CD14-positive monocyte (primary cell): Measurements from ENCODE around the gene ZBTB38. TPM values are rescaled to one million over a fixed set of nuclear protein-coding genes. Genes with fewer than 3 reads are reported as not detected.

Experiments
- DNase-seq, 3 donors: peaks; one replicate each; pipeline ENCODE4 v3.0.0-alpha.2; 2011 to 2022
- H2AFZ ChIP-seq: 2 replicates; pipeline ENCODE4 v1.6.0; 2012; ENCODE audit warnings: mild to moderate bottlenecking, low read depth, low read length, inconsistent platforms; ENCODE audit not compliant: insufficient read depth, poor library complexity, severe bottlenecking
- H3K27ac ChIP-seq, 2 donors: 1 replicate in 1 of 2; 2 replicates in 1 of 2; pipeline ENCODE4 v1.5.1; 2012 to 2013; ENCODE audit warnings: low read length in 2 of 2, control low read depth in 1 of 2, inconsistent platforms in 1 of 2, low read depth in 1 of 2, mild to moderate bottlenecking in 1 of 2
- H3K27me3 ChIP-seq, 2 donors: one replicate each; pipeline versions ENCODE4 v1.6.0 to v1.6.1; 2011 to 2013; ENCODE audit warnings: low read length in 2 of 2; ENCODE audit not compliant: control insufficient read depth in 2 of 2, insufficient read depth in 2 of 2
- H3K36me3 ChIP-seq, 2 donors: replicated peaks in 1 of 2; 1 replicate in 1 of 2; 2 replicates in 1 of 2; pipeline versions ENCODE4 v1.5.1 to v1.6.1; 2012 to 2013; ENCODE audit warnings: low read length in 2 of 2, control low read depth in 1 of 2, inconsistent platforms in 1 of 2, mild to moderate bottlenecking in 1 of 2; ENCODE audit not compliant: insufficient read depth in 2 of 2, control insufficient read depth in 1 of 2
- H3K4me1 ChIP-seq, 2 donors: 1 replicate in 1 of 2; 2 replicates in 1 of 2; pipeline versions ENCODE4 v1.5.1 to v1.6.1; 2012 to 2013; ENCODE audit warnings: low read length in 2 of 2, control low read depth in 1 of 2, inconsistent platforms in 1 of 2, mild to moderate bottlenecking in 1 of 2, moderate library complexity in 1 of 2; ENCODE audit not compliant: insufficient read depth in 2 of 2, control insufficient read depth in 1 of 2
- H3K4me2 ChIP-seq: replicated peaks from 2 replicates; pipeline ENCODE3; 2012; ENCODE audit warnings: low read length, moderate library complexity, mild to moderate bottlenecking; ENCODE audit not compliant: poor library complexity, severe bottlenecking; ENCODE audit errors: extremely low read depth
- H3K4me3 ChIP-seq, 3 experiments: fragments of 200-600 bp in 1 of 3; sonication (generic) in 1 of 3; replicated peaks in 1 of 3; 1 replicate in 2 of 3; 2 replicates in 1 of 3; pipeline ENCODE4 v1.5.1; 2011 to 2013; ENCODE audit warnings: low read length in 3 of 3, mild to moderate bottlenecking in 3 of 3, control low read depth in 2 of 3, low read depth in 2 of 3, inconsistent platforms in 1 of 3, moderate library complexity in 1 of 3
- H3K79me2 ChIP-seq: 2 replicates; pipeline ENCODE4 v1.6.0; 2012; ENCODE audit warnings: mild to moderate bottlenecking, control low read depth, inconsistent platforms, low read length, moderate library complexity; ENCODE audit not compliant: insufficient read depth
- H3K9ac ChIP-seq: 2 replicates; pipeline ENCODE4 v1.6.0; 2017; ENCODE audit warnings: low read length, mild to moderate bottlenecking; ENCODE audit not compliant: insufficient read depth, poor library complexity, severe bottlenecking
- H3K9me3 ChIP-seq, 2 donors: replicated peaks in 1 of 2; 1 replicate in 1 of 2; 2 replicates in 1 of 2; pipeline versions ENCODE4 v1.5.1 to v1.6.1; 2012 to 2013; ENCODE audit warnings: low read length in 2 of 2, control low read depth in 1 of 2; ENCODE audit not compliant: control insufficient read depth in 1 of 2, insufficient read depth in 1 of 2
- H4K20me1 ChIP-seq: 2 replicates; pipeline ENCODE4 v1.6.0; 2012; ENCODE audit warnings: mild to moderate bottlenecking, low read length, control low read depth, moderate library complexity; ENCODE audit not compliant: insufficient read depth
- H3K27ac Mint-ChIP-seq, 7 donors: one replicate each; pipeline ENCODE4 v1.8.0; 2020; ENCODE audit warnings: mild to moderate bottlenecking in 7 of 7, mixed read lengths in 7 of 7, moderate library complexity in 6 of 7, inconsistent platforms in 2 of 7
- H3K27me3 Mint-ChIP-seq, 3 donors: one replicate each; pipeline ENCODE4 v1.8.0; 2021 to 2022; ENCODE audit warnings: low read depth in 3 of 3, mild to moderate bottlenecking in 3 of 3, mixed read lengths in 3 of 3, moderate library complexity in 3 of 3, inconsistent platforms in 1 of 3
- H3K36me3 Mint-ChIP-seq, 2 donors: one replicate each; pipeline ENCODE4 v1.8.0; 2020; ENCODE audit warnings: mixed read lengths in 2 of 2, inconsistent platforms in 1 of 2, mild to moderate bottlenecking in 1 of 2
- H3K4me1 Mint-ChIP-seq: one replicate; pipeline ENCODE4 v1.8.0; 2020; ENCODE audit warnings: mild to moderate bottlenecking, mixed read lengths
- H3K4me3 Mint-ChIP-seq, 2 donors: one replicate each; pipeline ENCODE4 v1.8.0; 2020; ENCODE audit warnings: mild to moderate bottlenecking in 2 of 2, mixed read lengths in 2 of 2, moderate library complexity in 1 of 2
- H3K9me3 Mint-ChIP-seq, 7 donors: one replicate each; pipeline ENCODE4 v1.8.0; 2020 to 2022; ENCODE audit warnings: mixed read lengths in 7 of 7, mild to moderate bottlenecking in 6 of 7, moderate library complexity in 6 of 7, inconsistent platforms in 2 of 7
- CTCF ChIP-seq: fragments of 200-600 bp; IDR thresholded peaks from one replicate; pipeline ENCODE4 v1.8.0; 2022; ENCODE audit warnings: antibody characterized with exemption, mild to moderate bottlenecking
- WGBS: methylation state at CpG from one replicate; pipeline ENCODE4 v1.1.5; 2013; ENCODE audit warnings: missing lambda C conversion rate; ENCODE audit not compliant: insufficient coverage; 5-methylcytosine and 5-hydroxymethylcytosine counted together
- intact Hi-C, 2 donors: fragments of 100-400 bp; cut with micrococcal nuclease; formaldehyde crosslinking; loops; one replicate each; pipeline versions ENCODE4 v1.15.0 to v1.15.1; 2023
- polyA plus RNA-seq, 3 donors: library from polyadenylated mRNA; depleted of rRNA in 1 of 3; unstranded in 2 of 3; stranded (reverse) in 1 of 3; fragments of 300-500 nt in 2 of 3; fragments of >200 nt in 1 of 3; fragmentation: Illumina TruSeq in 2 of 3; gene quantifications; 1 replicate in 2 of 3; 2 replicates in 1 of 3; pipeline ENCODE4 v1.2.3, GENCODE V29; 2012 to 2021

The ZBTB38 gene
- polyA plus RNA-seq, 3 donors: 3.9 to 28.5 (median 19.0) TPM

GRCh38 chr3:141388395-141388794 is 20.1 kb downstream of the ZBTB38 start:
- H3K4me1 ChIP-seq: no peaks in the 10 kb centered on the region
- intact Hi-C loops: no loop called here
- no peak overlapping the region for H3K4me2 ChIP-seq
- no peak for DNase-seq
- H3K9me3 ChIP-seq: no peaks in the 10 kb centered on the region
- TF ChIP-seq CTCF: no peak
- Mint-ChIP-seq H3K27ac (no peak overlapping the region), H3K4me3 (no peak overlapping the region), H3K9me3 (no peaks in the 10 kb centered on the region), H3K27me3 (peaks cover 0 to 2% (median 2%) of the 10 kb centered on the region in 3 donors), H3K36me3 (no peaks in the 10 kb centered on the region), H3K4me1 (peaks cover 3% of the 10 kb centered on the region)
- H3K27me3 ChIP-seq: no peaks in the 10 kb centered on the region
- no peak overlapping the region for H3K4me3 ChIP-seq
- WGBS: 100% methylated on average over 1 of the region's 3 CpGs
- no peaks in the 10 kb centered on the region for H3K79me2 ChIP-seq
- H4K20me1 ChIP-seq: no peaks in the 10 kb centered on the region
- no peak overlapping the region for H3K27ac ChIP-seq
- H2AFZ ChIP-seq: no peak overlapping the region
- H3K9ac ChIP-seq: no peak overlapping the region
- H3K36me3 ChIP-seq: no peaks in the 10 kb centered on the region

DNA sequence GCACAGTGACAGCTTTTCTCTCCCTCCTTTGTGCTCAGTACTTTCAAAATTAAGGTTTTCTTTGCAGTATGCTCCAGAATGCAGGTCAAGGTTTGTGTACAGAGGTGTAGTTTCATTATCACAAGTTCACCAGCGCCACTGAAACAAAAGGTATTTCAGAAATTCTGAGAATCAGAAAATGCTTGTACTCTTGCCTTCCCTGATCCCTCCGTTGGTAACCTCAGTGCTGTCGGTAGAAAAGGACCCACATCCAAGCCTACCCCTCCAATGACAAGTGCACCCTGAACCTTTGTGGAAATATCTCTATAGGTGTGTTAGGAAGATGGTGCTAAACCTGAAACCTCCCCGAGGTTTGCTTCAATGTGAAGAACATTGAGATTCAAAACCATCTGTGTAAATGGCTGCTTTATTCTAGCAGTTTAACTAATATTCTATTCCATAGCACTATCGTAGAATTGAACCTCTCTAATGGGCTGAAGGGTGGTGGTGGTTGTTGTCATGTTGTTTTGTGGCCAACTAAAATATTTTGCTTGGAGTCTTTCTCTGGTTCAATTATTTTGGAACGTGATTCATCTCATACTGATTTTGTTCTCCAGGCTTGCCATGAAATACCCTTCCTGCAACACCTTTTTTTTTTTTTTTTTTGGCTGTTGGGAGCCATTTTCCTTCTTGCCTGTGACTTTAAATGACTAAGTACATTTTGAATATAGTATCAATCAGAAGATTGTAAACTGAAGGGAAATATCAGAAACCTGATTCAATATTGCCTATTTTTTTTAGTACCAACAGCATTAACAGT is 20.7 kb downstream of the ZBTB38 start:
- H3K4me2 ChIP-seq: no peak overlapping the region
- H3K36me3 ChIP-seq: no peaks in the 10 kb centered on the region
- Mint-ChIP-seq H3K27ac (no peak overlapping the region), H3K36me3 (no peaks in the 10 kb centered on the region), H3K4me3 (no peak overlapping the region), H3K27me3 (peaks cover 0 to 4% (median 2%) of the 10 kb centered on the region in 3 donors), H3K4me1 (no peaks in the 10 kb centered on the region), H3K9me3 (no peaks in the 10 kb centered on the region)
- no peak for TF ChIP-seq CTCF
- H3K4me1 ChIP-seq: no peaks in the 10 kb centered on the region
- H2AFZ ChIP-seq: no peak overlapping the region
- no peaks in the 10 kb centered on the region for H3K9me3 ChIP-seq
- H3K9ac ChIP-seq: no peak overlapping the region
- no peaks in the 10 kb centered on the region for H4K20me1 ChIP-seq
- WGBS: no CpG with 5 or more reads among the region's 6 CpGs
- intact Hi-C loops: no loop called here
- no peaks in the 10 kb centered on the region for H3K79me2 ChIP-seq
- no peak overlapping the region for H3K27ac ChIP-seq
- H3K27me3 ChIP-seq: no peaks in the 10 kb centered on the region
- H3K4me3 ChIP-seq: no peak overlapping the region
- DNase-seq: no peak
